HG02588 (cell line): ENCODE results near the gene NFILZ.

ENCODE experiments used
- ATAC-seq: cut with Tn5 transposase; IDR thresholded peaks from one replicate; pipeline ENCODE4 v1.9.1; 2021; ENCODE audit warnings: mild to moderate bottlenecking, moderate library complexity; ENCODE audit not compliant: unreplicated experiment

NFILZ gene

DNA sequence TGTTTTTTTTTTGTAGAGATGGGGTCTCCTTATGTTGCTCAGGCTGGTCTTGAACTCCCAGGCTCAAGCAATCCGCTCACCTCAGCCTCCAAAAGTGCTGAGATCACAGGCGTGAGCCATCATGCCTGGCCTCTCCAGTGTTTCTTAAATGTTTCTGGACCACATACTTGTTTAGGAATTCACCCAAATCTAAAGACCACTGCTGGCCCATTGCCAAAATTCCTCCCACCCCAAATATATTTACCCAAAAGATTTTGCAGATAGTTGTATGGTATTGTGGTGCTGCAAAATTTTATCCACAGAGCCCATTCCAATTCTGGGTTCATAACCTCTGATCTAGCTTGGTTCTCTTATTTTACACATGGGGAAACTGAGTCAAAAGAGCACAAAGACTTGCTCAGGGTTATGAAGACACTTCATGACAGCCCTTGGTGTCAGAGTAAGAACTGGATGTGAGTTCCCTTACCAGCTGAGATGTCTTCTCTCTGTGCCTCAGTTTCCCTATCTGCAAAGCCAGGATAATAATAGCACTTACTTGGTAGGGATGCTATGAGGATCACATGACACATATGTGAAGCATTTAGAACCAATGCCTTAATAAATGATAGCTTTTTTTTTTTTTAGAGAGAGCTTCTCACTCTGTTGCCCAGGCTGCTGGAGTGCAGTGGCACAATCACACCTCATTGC, 10.9 kb downstream of the NFILZ start:
- no peak for ATAC-seq

- ATAC-seq, result no peak
Observed at GRCh38 chr19:8641908-8642547, 11.6 kb downstream of the NFILZ start.

DNA sequence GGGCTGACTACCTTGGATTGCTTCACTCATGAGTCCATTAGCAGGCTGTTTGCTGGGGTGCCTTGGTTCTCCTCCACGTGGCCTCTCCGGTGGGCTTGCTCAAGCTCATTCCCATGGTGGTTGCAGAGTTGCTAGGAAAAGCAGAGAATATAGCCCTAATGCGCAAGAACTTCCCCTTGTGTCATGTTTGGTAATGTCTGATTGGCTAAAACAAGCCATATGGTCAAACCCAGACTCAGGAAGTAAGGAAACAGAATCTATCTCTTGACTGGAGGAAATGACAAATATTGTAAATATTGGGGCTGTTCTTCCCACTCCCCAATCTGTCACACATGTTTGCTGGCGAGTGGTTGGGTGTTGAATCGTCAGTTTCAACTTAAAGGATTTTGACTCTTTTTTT, 12.1 kb downstream of the NFILZ start:
- no peak for ATAC-seq

DNA sequence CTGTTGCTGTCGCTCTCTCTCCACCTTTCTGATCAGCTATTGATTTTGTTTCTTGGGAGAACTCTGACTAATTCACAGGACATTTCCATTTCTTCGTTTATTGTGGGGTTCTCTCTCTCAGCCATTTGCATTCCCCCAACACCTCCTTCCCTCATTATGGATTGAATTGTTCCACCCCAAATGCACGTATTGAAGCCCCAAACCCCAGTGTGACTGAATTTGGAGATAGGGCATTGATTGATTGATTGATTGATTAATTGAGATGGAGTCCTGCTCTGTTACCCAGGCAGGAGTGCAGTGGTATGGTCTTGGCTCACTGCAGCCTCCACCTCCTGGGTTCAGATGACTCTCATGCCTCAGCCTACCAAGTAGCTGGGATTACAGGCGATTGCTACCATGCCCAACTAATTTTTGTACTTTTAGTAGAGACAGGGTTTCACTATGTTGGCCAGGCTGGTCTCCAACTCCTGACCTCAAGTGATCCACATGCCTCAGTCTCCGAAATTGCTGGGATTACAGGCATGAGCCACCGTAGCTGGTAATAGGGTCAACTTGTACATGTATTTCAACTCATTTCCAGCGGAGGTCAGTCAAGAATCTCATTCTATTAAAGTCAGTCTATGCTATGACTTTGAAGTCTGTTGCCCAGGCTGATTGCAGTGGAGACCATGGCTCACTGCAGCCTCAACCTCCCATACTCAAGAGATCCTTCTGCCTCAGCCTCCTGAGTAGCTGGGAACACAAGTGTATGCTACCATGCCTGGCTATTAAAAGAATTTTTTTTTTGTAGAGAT, 13.6 kb downstream of the NFILZ start:
- ATAC-seq, result no peak

DNA sequence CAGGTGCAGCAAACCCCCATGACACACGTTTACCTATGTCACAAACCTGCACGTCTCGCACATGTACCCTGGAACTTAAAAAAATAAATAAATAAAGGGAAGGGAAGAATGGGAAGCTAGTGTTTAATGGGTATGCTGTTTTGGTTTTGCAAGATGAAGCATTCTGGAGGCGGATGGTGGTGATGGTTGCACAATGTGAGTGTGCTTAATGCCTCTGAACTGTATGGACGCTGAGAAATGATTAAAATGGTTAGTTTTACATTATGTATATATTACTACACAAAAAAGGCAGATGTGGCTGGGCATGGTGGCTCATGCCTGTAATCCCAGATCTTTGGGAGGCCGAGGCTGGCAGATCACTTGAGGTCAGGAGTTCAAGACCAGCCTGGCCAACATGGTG, 17.8 kb downstream of the NFILZ start:
- no peak for ATAC-seq

DNA sequence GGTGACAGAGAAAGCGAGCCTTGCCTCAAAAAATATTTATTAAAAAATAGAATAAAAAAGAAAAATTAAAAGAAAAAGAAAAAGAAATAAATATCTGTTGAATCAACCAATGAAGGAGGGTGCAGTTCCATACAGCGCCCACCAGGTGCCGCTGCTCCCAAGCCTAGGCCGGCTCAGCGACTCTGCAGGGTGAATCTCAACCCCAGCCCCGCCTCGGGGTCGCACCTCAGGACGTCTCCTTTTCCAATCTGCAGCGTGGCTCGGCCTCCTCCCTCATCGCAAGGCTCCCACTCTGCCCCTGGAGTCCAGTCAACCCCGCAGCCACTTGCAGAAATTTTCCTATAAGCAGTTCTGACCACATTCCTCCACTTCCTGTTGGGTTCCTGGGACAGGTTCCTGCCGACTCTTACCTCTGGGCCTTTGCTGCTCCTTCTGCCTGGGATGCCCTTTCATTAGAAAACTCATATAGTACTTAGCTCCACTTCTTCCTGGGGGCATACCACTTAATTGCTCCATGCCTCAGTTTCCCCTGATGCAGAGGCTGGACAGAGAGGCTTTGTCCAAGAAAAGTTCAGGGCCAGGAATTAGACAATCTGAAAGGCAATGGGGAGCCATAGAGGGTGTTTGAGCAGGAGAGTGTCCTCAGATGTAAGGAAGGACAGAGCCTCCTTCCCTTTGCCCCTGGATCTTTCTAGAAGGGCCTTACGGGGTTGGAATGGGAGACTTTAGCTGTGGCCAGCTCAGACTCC, 24.3 kb downstream of the NFILZ start:
- ATAC-seq, result no peak

- ATAC-seq, result no peak
Observed at GRCh38 chr19:8655340-8655709, 24.9 kb downstream of the NFILZ start.

GRCh38 chr19:8657869-8658268, 27.4 kb downstream of the NFILZ start:
- ATAC-seq, result no peak

GRCh38 chr19:8659905-8660304, 29.5 kb downstream of the NFILZ start:
- no peak for ATAC-seq

- no peak for ATAC-seq
Observed at GRCh38 chr19:8662263-8662662, 31.8 kb downstream of the NFILZ start.

GRCh38 chr19:8663920-8664670, 33.7 kb downstream of the NFILZ start:
- ATAC-seq, result no peak

DNA sequence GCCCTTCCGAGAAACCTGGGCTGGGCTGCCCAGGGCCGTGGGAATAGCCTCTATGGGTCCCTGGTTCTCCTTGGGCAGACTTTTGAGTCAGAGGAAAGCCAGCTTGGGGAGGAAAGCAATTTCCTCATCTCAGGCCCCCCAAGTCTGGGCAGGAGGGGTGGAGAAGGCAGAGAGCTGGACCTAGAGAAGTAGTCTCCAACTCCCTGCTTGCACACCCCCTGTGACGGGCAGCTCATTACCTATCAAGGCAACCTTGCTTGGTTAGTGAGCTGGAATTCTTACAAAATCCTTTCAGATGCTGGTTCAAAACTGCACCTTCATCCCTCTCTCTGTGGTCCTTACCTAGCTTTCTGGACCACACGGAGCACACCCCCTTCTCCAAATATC, 34.2 kb downstream of the NFILZ start:
- no peak for ATAC-seq

GRCh38 chr19:8665468-8666213, 35.2 kb downstream of the NFILZ start:
- no peak for ATAC-seq

DNA sequence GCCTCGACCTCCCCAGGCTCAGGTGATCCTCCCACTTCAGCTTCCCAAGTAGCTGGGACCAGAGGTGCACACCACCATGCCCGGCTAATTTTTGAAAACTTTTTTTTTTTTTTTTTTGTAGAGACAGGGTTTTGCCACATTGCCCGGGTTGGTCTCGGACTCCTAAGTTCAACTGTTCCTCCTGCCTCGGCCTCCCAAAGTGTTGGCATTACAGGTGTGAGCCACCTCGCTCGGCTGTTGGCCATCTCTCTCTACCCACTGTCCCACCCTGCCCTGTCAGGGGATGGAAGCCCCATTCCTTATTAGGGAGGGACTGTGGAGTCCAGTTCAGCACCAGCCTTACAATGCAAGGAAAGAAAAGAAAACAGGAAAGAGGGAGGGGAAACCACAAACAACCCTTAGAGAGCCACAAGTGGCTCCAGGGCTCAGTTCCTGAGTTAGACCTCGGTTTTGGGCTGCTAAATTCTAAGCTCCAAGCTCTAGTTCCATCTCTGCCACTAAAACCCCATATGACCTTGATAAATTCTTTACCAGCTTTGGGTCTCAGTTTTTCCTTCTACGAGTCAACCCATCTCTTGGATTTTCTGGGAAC, 36.5 kb downstream of the NFILZ start:
- ATAC-seq, result no peak

DNA sequence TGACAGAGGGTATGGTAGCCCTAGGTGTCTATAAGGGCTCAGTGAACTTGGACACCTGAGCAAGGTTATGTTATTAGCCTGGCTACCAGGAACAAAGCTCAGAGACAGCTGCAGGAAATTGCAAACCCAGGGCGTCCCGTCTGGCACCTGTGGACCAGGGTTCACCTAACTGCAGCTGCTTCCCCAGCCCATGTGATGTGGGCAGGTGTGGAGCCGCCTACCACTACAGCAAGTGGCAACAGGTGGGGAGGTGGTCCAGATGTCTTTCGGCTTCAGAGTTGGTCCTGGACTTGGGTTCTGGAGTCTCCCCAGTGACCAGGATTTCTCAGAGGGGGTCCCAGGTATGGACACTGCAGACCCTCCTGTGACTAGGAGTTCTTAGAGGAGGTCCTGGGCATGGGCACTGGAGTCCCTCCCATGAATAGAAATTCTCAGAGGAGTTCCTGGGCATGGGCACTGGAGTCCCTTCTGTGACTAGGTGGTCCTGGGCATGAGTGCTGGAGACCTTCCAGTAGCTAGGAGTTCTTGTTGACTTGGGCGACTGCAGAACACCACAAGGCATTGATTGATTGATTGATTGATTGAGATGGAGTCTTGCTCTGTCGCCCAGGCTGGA, 43.0 kb downstream of the NFILZ start:
- no peak for ATAC-seq

- no peak for ATAC-seq
Observed at GRCh38 chr19:8675066-8675465, 44.6 kb downstream of the NFILZ start.

DNA sequence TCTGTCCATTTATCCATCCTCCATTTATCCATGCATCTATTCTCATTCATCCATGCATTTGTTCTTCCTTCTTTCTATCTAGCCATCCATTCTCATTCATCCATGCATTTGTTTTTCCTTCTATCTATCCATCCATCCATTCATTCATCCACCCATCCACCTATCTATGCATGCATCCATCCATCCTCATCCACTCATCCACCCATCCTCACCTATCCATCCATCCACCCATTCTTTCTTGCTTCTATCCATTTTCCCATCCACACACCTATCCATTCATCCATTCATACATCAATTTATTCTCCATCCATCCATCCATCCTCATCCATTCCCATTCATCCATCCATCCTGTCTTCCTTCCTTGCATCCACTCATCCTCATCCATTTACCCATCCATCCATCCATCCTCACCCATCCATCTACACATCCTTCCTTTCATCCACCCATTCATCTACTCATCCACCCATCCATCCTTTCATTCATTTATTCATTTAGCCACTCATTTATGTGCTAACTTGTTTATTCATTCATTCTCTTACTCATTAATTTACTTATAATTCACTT, 47.9 kb downstream of the NFILZ start:
- no peak for ATAC-seq
